ENCODE data around the gene CHTOP. TPM values are rescaled to one million over a fixed set of nuclear protein-coding genes. Genes with fewer than 3 reads are reported as not detected.

The CHTOP gene
- total and polyA plus RNA-seq, 4 donors, result 51.2 to 76.6 (median 58.4) TPM

- no peak for TF ChIP-seq CTCF (IDR thresholded peaks at IDR 0.05; ENCODE audit: control extremely low read depth, extremely low read depth)
- Histone ChIP-seq H3K4me3 (no peak overlapping the region), H3K27me3 (ENCODE audit: control insufficient read depth in 3 of 3, insufficient read depth in 3 of 3, low read length in 2 of 3) (no peaks in the 10 kb centered on the region), H3K4me1 (ENCODE audit: control insufficient read depth in 5 of 5, insufficient read depth in 5 of 5, low read length in 5 of 5) (peaks cover 9 to 37% (median 21%) of the 10 kb centered on the region in 5 donors), H3K27ac (ENCODE audit: low read depth in 1 of 2, low read length in 1 of 2) (peak overlapping the region; percentile 13 to 46), H3K9ac (ENCODE audit: insufficient read depth in 1 of 2, low read length in 2 of 2) (no peak overlapping the region), H3K36me3 (ENCODE audit: control insufficient read depth in 4 of 4, insufficient read depth in 4 of 4, low read length in 4 of 4) (peaks cover 0 to 3% (median 0%) of the 10 kb centered on the region in 4 donors), H3K9me3 (ENCODE audit: control insufficient read depth in 4 of 4, insufficient read depth in 3 of 4, low read length in 3 of 4) (no peaks in the 10 kb centered on the region)
- ATAC-seq (ENCODE audit: insufficient read depth, low FRiP score), result no peak
- DNase-seq, result no peak
- WGBS, 2 donors, result 83 to 87% methylated on average over 7 of the region's 7 CpGs
Observed at GRCh38 chr1:153630384-153630783, 3.5 kb upstream of the CHTOP start.

GRCh38 chr1:153631047-153632022, 2.5 kb upstream of the CHTOP start:
- no peak for TF ChIP-seq CTCF (IDR thresholded peaks at IDR 0.05; ENCODE audit: control extremely low read depth, extremely low read depth)
- H3K27ac ChIP-seq (ENCODE audit: low read depth in 1 of 2, low read length in 1 of 2), result peak overlapping the region in 1 of 2 donors; percentile 31
- peaks cover 6 to 31% (median 18%) of the 10 kb centered on the region in 5 donors for H3K4me1 ChIP-seq (ENCODE audit: control insufficient read depth in 5 of 5, insufficient read depth in 5 of 5, low read length in 5 of 5)
- ATAC-seq (ENCODE audit: insufficient read depth, low FRiP score) (no peak), DNase-seq (no peak)
- no peaks in the 10 kb centered on the region for H3K27me3 ChIP-seq (ENCODE audit: control insufficient read depth in 3 of 3, insufficient read depth in 3 of 3, low read length in 2 of 3)
- 78 to 88% methylated on average over 10 of the region's 10 CpGs for WGBS, 2 donors
- no peak overlapping the region for H3K9ac ChIP-seq (ENCODE audit: insufficient read depth in 1 of 2, low read length in 2 of 2)
- no peaks in the 10 kb centered on the region for H3K9me3 ChIP-seq (ENCODE audit: control insufficient read depth in 4 of 4, insufficient read depth in 3 of 4, low read length in 3 of 4)
- H3K4me3 ChIP-seq, result no peak overlapping the region
- peaks cover 0 to 7% (median 4%) of the 10 kb centered on the region in 4 donors for H3K36me3 ChIP-seq (ENCODE audit: control insufficient read depth in 4 of 4, insufficient read depth in 4 of 4, low read length in 4 of 4)

- Histone ChIP-seq H3K36me3 (ENCODE audit: control insufficient read depth in 4 of 4, insufficient read depth in 4 of 4, low read length in 4 of 4) (peaks cover 12 to 24% (median 17%) of the 10 kb centered on the region in 4 donors), H3K27me3 (ENCODE audit: control insufficient read depth in 3 of 3, insufficient read depth in 3 of 3, low read length in 2 of 3) (no peaks in the 10 kb centered on the region), H3K9ac (ENCODE audit: insufficient read depth in 1 of 2, low read length in 2 of 2) (no peak overlapping the region), H3K9me3 (ENCODE audit: control insufficient read depth in 4 of 4, insufficient read depth in 3 of 4, low read length in 3 of 4) (no peaks in the 10 kb centered on the region), H3K4me3 (peak overlapping the region; percentile 15), H3K4me1 (ENCODE audit: control insufficient read depth in 5 of 5, insufficient read depth in 5 of 5, low read length in 5 of 5) (peaks cover 0 to 15% (median 14%) of the 10 kb centered on the region in 5 donors), H3K27ac (ENCODE audit: low read depth in 1 of 2, low read length in 1 of 2) (peak overlapping the region; percentile 83 to 99)
- TF ChIP-seq CTCF (IDR thresholded peaks at IDR 0.05; ENCODE audit: control extremely low read depth, extremely low read depth), result no peak
- DNase-seq, result no peak
- peak; percentile 27 for ATAC-seq (ENCODE audit: insufficient read depth, low FRiP score)
- 49 to 67% methylated on average over 18 of the region's 18 CpGs for WGBS, 2 donors
Observed at GRCh38 chr1:153633161-153633753, 609 bp upstream of the CHTOP start.

Measured in lung (tissue), 12 donors.